Fibroblast of lung (primary cell): ENCODE measurements around the gene MAPK8IP1.

Source experiments
- EZH2 ChIP-seq: IDR thresholded peaks from 2 replicates; pipeline ENCODE4 v1.5.1; 2012; ENCODE audit warnings: low read length, control low read depth, mild to moderate bottlenecking; ENCODE audit errors: missing control alignments
- TF ChIP-seq, protein P1 (sequence below), 2 donors: IDR thresholded peaks in 1 of 2; conservative IDR thresholded peaks in 1 of 2; 1 replicate in 1 of 2; 2 replicates in 1 of 2; pipeline ENCODE4 v1.5.1; 2011 to 2012; ENCODE audit warnings: low read length in 2 of 2, control low read depth in 1 of 2, inconsistent platforms in 1 of 2, low read depth in 1 of 2, mild to moderate bottlenecking in 1 of 2

DNA sequence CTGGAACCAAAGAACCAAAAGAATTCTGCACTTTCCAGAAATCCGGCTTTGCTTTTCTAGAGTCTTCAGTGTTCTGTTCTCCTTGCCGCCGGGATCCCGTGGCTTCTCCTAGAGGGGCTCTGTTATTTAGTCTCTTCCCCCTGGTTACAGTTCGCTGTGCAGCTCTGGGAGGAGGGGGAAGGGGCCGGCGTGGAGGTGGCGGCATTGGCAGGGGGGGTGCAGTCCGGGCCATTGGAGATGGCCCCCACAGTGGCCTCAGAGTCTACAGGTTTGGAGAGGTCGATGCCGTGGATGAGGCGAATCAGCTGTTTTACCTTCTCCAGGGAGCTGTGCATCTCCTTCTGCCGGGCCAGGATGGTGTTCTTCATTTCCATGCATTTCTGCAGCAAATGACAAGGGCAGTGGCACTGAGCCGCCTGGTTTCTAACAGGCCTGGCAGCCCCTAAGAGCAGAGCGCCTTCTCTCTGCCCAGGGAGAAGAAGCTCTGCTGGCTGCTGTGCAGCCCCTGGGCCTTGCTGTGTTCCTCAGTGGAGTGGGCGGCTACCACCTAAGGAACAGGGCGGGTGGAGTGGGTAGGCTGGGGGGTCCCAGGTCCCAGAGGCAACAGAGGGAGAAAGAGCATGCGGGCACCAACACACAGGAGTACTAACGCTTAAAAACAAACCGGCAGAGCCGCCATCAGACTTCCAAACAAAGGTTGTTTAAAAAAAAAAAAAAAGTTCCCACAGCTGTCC is 48.6 kb downstream of the MAPK8IP1 start:
- TF ChIP-seq, protein P1, sequence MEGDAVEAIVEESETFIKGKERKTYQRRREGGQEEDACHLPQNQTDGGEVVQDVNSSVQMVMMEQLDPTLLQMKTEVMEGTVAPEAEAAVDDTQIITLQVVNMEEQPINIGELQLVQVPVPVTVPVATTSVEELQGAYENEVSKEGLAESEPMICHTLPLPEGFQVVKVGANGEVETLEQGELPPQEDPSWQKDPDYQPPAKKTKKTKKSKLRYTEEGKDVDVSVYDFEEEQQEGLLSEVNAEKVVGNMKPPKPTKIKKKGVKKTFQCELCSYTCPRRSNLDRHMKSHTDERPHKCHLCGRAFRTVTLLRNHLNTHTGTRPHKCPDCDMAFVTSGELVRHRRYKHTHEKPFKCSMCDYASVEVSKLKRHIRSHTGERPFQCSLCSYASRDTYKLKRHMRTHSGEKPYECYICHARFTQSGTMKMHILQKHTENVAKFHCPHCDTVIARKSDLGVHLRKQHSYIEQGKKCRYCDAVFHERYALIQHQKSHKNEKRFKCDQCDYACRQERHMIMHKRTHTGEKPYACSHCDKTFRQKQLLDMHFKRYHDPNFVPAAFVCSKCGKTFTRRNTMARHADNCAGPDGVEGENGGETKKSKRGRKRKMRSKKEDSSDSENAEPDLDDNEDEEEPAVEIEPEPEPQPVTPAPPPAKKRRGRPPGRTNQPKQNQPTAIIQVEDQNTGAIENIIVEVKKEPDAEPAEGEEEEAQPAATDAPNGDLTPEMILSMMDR (conservative IDR thresholded peaks at IDR 0.05 in 1 of 2, IDR thresholded peaks at IDR 0.05 in 1 of 2; ENCODE audit: low read depth in 1 of 2, low read length in 2 of 2), result no peak
- TF ChIP-seq EZH2, result no peak
